Fibroblast of the aortic adventitia (primary cell): ENCODE measurements around the gene POU6F2. TPM values are rescaled to one million over a fixed set of nuclear protein-coding genes. Genes with fewer than 3 reads are reported as not detected.
A peak's percentile ranks its signal among the peaks of the same experiment; 100 is the strongest.

Experiments
- DNase-seq: peaks from one replicate; pipeline ENCODE4 v3.0.0-alpha.2; 2010; ENCODE audit warnings: low read depth
- H3K4me3 ChIP-seq: 2 replicates; pipeline ENCODE4 v1.5.1; 2011; ENCODE audit warnings: low read depth, mild to moderate bottlenecking, control low read depth, low read length, moderate library complexity
- CTCF ChIP-seq: IDR thresholded peaks from 2 replicates; pipeline ENCODE4 v1.5.1; 2011; ENCODE audit warnings: mild to moderate bottlenecking, low read length, control low read depth, inconsistent platforms; ENCODE audit not compliant: insufficient read depth
- total RNA-seq: library from RNA; depleted of rRNA; stranded (reverse); fragments of >200 nt; gene quantifications from 2 replicates; pipeline ENCODE4 v1.2.3, GENCODE V29; 2012; ENCODE audit warnings: low replicate concordance

Gene POU6F2
- total RNA-seq, 1 donor = not detected

GRCh38 chr7:39493934-39494333 lies 516.2 kb downstream of the POU6F2 start:
- TF ChIP-seq CTCF = no peak
- no peak for DNase-seq
- H3K4me3 ChIP-seq = no peak overlapping the region

DNA sequence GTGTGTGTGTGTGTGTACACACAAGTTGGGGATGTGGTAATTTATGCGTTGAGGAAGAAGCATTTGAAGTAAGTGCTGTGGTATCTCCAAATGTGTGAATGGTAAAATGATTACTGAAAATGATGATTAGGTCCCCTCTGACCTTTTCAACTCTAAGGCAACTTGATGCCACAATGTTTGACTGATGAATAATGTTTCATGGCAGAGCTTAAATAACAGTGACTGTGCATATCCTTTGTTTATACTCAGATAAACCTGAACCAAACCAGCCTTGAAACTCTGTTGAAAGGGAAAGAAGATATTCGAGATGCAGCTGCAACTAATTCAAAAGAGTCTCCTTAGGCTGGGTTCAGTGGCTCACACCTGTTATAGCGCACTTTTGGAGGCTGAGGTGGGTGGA lies 523.6 kb downstream of the POU6F2 start:
- peak; percentile 21 for DNase-seq
- no peak for TF ChIP-seq CTCF
- H3K4me3 ChIP-seq = no peak overlapping the region

DNA sequence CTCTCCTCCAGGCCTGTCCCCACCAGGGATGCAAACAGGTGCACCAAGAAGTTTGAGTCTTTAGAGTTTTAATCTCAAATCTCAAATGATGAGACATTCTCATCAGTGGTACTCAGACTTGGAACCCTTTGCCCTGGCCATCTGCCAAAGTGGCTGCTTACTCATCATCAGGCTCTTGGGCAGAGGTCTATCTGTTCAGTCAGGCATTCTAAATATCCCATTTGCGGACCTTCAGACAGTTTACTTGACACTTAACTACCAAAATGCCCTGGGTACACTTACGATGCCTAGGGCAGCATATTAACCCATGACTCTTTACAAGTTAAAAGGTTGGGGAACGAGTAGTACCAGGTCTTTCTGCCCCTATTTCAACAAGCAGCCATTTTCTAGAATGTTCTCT lies 527.3 kb downstream of the POU6F2 start:
- peak; percentile 30 for DNase-seq
- TF ChIP-seq CTCF = no peak
- H3K4me3 ChIP-seq = no peak overlapping the region

DNA sequence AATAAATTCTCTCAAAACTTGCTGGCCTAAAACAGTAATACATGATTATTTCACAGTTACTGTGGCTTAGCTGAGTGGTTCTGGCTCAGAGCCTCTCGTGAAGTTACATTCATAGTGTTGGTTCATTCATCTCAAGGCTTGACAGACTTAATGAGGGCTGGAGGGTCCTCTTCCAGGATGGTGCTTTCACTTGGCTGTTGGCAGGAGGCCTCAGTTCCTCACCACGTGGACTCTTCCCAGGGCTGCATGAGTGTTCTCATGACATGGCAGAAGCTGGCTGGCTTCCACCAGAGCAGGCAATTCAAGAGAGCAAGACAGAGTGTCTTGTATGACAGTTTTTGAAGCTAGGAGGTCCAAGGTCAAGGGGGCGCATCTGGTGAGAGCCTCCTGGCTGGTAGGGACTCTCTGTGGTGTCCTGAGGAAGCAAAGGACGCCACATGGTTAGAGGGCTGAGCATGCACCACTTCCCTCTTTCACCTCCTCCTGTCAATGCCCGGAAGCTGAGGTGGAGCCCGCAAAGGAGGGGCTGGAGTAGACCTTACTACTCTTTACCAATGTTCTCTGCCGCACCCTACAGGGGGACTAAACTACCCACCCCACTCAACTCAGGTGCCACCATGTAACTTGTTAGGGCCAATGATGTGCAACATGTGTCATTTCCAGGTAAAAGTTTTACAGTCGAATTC lies 530.3 kb downstream of the POU6F2 start:
- TF ChIP-seq CTCF = no peak
- no peak overlapping the region for H3K4me3 ChIP-seq
- peak; percentile 44 for DNase-seq

GRCh38 chr7:39509436-39509835 lies 531.7 kb downstream of the POU6F2 start:
- no peak for DNase-seq
- TF ChIP-seq CTCF = no peak
- no peak overlapping the region for H3K4me3 ChIP-seq

GRCh38 chr7:39509912-39510311 lies 532.2 kb downstream of the POU6F2 start:
- TF ChIP-seq CTCF = no peak
- no peak overlapping the region for H3K4me3 ChIP-seq
- DNase-seq = no peak

GRCh38 chr7:39510864-39511354 lies 533.2 kb downstream of the POU6F2 start:
- peak; percentile 38 for DNase-seq
- no peak for TF ChIP-seq CTCF

More at GRCh38 chr7:39510864-39511354, 533.2 kb downstream of the POU6F2 start:
- no peak overlapping the region for H3K4me3 ChIP-seq
